Colonic mucosa (tissue), 4 donors: Measurements from ENCODE around the gene PDE4A. TPM values are rescaled to one million over a fixed set of nuclear protein-coding genes. Genes with fewer than 3 reads are reported as not detected.
A peak's percentile ranks its signal among the peaks of the same experiment; 100 is the strongest.

Experiments
- DNase-seq: peaks from one replicate; pipeline ENCODE4 v3.0.0-alpha.2; 2020
- H3K27ac ChIP-seq: fragments of 200-600 bp; one replicate; pipeline ENCODE4 v1.8.0; 2021
- H3K27me3 ChIP-seq: fragments of 200-600 bp; one replicate; pipeline ENCODE4 v1.8.0; 2021
- H3K36me3 ChIP-seq: fragments of 200-600 bp; one replicate; pipeline ENCODE4 v1.8.0; 2021
- H3K4me1 ChIP-seq: fragments of 200-600 bp; one replicate; pipeline ENCODE4 v1.8.0; 2021; ENCODE audit warnings: mild to moderate bottlenecking
- H3K4me3 ChIP-seq: fragments of 200-600 bp; one replicate; pipeline ENCODE4 v1.8.0; 2021
- H3K9ac ChIP-seq, 2 donors: one replicate each; pipeline ENCODE4 v1.7.0; 2013; ENCODE audit warnings: control low read depth in 2 of 2, low read depth in 2 of 2, low read length in 2 of 2
- H3K9me3 ChIP-seq: fragments of 200-600 bp; one replicate; pipeline ENCODE4 v1.8.0; 2021
- intact Hi-C: fragments of 100-400 bp; cut with DNase I; formaldehyde crosslinking; loops from one replicate; pipeline ENCODE4 v1.14.1; 2022
- total RNA-seq, 2 donors: library from RNA; stranded (reverse); fragmentation: NEBNext Ultra II Directional in 1 of 2; extraction: Animal tissue kit (Norgen Biotek cat#: 25700) in 1 of 2; gene quantifications; one replicate each; pipeline ENCODE4 v1.2.1, GENCODE V29; 2021
- TF ChIP-seq, protein P1 (sequence below): fragments of 200-600 bp; IDR thresholded peaks from one replicate; pipeline ENCODE4 v1.8.0; 2022; ENCODE audit warnings: antibody characterized with exemption, mild to moderate bottlenecking
- donor health status: healthy.
- donor health status: DM: no; HTN: no; CAD: no.
- donor health status: DM: no; HTN: no; CAD: no.

Gene PDE4A
- total RNA-seq, 2 donors from 2014 or later: 8.6 to 13.8 TPM

DNA sequence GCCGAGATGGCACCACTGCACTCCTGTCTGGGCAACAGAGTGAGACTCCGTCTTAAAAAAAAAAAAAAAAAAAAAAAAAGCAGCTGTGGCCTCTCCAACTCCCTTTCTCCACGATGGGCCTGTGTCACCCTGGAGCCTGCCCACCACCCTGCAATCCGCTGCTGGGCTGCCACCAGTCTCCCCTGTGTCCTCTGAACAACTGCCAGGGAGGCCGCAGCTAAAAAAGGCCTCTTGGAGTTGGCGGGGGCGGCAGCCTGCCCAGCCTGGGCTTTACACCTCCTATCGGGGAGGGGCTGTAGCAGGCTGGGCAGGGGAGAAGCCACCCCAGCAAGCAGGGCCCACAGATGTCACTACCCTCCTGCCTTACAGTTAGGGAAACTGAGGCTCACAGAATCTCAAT, 20.5 kb upstream of the PDE4A start:
- peaks cover 4% of the 10 kb centered on the region for H3K36me3 ChIP-seq
- no peak for DNase-seq
- H3K4me1 ChIP-seq: peaks cover 16% of the 10 kb centered on the region
- intact Hi-C loops: no loop called here
- H3K9me3 ChIP-seq: no peaks in the 10 kb centered on the region
- peaks cover 5% of the 10 kb centered on the region for H3K27me3 ChIP-seq
- no peak overlapping the region for H3K9ac ChIP-seq
- TF ChIP-seq, protein P1, sequence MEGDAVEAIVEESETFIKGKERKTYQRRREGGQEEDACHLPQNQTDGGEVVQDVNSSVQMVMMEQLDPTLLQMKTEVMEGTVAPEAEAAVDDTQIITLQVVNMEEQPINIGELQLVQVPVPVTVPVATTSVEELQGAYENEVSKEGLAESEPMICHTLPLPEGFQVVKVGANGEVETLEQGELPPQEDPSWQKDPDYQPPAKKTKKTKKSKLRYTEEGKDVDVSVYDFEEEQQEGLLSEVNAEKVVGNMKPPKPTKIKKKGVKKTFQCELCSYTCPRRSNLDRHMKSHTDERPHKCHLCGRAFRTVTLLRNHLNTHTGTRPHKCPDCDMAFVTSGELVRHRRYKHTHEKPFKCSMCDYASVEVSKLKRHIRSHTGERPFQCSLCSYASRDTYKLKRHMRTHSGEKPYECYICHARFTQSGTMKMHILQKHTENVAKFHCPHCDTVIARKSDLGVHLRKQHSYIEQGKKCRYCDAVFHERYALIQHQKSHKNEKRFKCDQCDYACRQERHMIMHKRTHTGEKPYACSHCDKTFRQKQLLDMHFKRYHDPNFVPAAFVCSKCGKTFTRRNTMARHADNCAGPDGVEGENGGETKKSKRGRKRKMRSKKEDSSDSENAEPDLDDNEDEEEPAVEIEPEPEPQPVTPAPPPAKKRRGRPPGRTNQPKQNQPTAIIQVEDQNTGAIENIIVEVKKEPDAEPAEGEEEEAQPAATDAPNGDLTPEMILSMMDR: no peak
- H3K27ac ChIP-seq: no peak overlapping the region
- no peak overlapping the region for H3K4me3 ChIP-seq

DNA sequence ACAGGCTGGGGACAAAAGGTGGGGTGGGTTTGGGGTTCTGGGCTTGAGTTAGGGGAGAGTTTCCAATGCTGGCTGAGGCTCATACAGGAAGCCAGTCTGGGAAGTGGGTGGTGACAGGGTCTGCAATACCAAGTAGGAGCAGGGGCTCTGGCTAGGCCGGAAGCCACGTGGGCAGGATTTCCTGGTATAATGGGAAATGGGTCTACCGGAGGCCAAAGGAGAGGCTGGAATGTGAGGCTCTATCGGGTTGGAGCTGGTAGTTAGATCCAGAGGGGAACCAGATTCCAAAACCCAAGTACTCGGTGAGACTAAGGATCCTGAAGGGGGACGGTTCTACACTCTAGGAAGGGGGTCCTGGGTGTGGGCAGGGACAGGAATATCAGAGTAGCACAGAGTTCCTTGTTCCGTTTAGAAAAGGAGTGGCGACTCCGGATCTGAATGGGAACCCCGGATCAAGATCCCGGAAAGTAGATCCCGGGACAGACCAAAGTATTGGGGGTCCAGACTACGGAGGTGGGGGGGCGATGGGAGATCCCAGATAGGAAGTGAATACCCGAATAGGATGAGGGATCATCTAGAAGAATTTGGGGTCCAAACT, 17.8 kb upstream of the PDE4A start:
- intact Hi-C loops: no loop called here
- H3K9me3 ChIP-seq: no peaks in the 10 kb centered on the region
- peak overlapping the region; percentile 40 for H3K27ac ChIP-seq
- H3K9ac ChIP-seq: peak overlapping the region; percentile 93 to 97
- peaks cover 9% of the 10 kb centered on the region for H3K27me3 ChIP-seq
- no peaks in the 10 kb centered on the region for H3K36me3 ChIP-seq
- H3K4me3 ChIP-seq: peak overlapping the region; percentile 85
- H3K4me1 ChIP-seq: peaks cover 16% of the 10 kb centered on the region
- DNase-seq: peak; percentile 61
- TF ChIP-seq, protein P1: no peak

DNA sequence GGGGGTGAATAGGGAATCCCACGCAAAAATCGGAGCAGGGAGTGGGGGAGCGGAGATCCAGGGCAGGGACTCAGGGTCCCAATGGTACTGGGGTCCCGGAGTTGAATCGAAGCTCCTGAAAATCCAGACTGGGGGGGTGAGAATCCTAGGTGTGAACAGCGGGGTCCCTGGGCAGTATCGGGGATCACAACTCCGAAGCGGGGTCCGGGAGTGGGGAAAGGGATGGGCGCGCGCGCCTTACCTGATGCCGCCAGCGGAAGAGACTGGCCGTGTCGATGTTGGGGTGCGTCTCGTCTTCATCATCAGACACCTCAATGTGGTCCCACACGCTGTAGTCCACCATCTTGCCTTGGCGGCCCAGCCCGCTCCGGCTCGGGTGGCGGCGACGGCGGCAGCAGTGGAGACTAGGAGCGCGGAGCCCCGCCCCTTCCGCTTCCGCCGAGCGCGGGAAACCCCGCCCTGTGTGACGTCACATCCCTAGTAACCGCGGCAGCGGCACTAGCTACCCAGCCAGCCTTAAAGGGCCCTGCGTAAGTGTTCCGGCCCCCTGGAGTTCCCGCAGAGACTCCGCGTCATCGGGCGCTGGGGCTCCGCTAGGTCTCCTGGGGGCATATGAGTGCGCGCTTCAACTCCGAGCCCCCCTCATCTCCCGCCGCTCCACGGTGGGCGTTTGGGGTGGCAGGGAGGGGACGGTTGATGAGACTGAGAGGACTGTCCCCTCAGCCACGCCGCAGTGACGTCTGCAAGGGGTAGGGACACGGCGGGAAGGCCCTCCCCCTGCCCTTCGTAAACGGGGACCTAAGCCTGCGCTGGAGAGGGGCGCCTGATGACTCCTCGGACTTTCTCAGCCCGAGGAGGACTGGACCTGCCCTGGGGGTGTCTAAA, 17.0 kb upstream of the PDE4A start, which contains the start of gene CDC37:
TSS of gene CDC37 (minus strand) at position 406 of the 885 bp plus-strand sequence. CDS start at position 343, 63 bp downstream.
- H3K36me3 ChIP-seq: no peaks in the 10 kb centered on the region
- peaks cover 16% of the 10 kb centered on the region for H3K4me1 ChIP-seq
- intact Hi-C loops: no loop called here
- H3K4me3 ChIP-seq: peak within 1 kb of the TSS; percentile 85
- peak within 1 kb of the TSS; percentile 93 to 97 for H3K9ac ChIP-seq
- H3K9me3 ChIP-seq: no peaks in the 10 kb centered on the region
- DNase-seq: peak; percentile 97
- TF ChIP-seq, protein P1: no peak
- peaks cover 9% of the 10 kb centered on the region for H3K27me3 ChIP-seq
- peak within 1 kb of the TSS; percentile 40 for H3K27ac ChIP-seq

DNA sequence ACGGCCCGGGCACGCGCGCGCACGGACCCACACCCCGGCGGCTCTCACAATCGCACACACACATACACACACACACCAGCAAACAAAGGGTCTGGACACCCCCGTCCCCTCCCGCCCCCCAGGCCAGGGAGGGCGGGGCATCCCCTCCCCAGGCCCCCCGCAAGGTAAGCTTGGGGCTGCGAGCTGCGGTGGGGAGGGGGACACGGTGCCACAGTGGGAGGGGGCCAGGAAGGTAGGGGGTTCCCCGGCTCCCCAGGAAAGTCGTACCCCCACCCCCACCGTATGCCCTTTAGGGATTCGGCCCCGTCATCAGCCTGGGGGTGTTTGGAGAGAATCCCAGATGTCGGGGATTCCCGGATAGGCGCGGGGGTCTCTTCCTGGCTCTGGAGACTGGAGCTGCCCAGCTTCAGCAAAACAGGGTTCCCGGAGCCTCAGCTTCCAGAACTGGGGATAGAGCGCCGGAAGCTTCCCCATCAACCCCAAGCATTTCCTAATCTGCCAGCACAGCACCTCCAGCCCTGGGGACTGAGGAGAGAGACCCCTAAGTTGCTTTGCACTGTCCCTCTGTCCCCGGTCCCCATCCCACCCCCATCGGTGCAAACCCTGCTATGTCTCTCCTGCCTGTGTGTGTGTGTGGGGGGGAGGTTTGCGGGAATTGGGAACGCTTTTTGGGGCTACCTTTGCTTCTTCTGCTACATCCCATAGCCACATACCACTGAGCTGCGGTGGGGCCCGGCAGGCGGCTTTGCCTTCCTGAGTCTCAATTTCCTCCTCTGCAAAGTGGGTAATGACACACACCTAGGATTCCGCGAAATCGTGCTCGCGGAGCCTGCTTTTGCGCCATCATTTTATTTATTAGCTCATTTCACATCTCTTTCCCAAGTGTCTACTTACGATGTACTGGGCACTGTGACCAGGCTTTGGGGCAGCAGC, 15.2 kb upstream of the PDE4A start:
- H3K9me3 ChIP-seq: no peaks in the 10 kb centered on the region
- intact Hi-C loops: no loop called here
- peaks cover 16% of the 10 kb centered on the region for H3K4me1 ChIP-seq
- DNase-seq: no peak
- no peak overlapping the region for H3K27ac ChIP-seq
- TF ChIP-seq, protein P1: no peak
- H3K36me3 ChIP-seq: no peaks in the 10 kb centered on the region
- H3K4me3 ChIP-seq: peak overlapping the region; percentile 85
- H3K9ac ChIP-seq: peak overlapping the region in 1 of 2 donors; percentile 45
- H3K27me3 ChIP-seq: peaks cover 9% of the 10 kb centered on the region

- TF ChIP-seq, protein P1: no peak
Measured at GRCh38 chr19:10406191-10406590, 14.1 kb upstream of the PDE4A start.

More at GRCh38 chr19:10406191-10406590, 14.1 kb upstream of the PDE4A start:
- Histone ChIP-seq H3K36me3 (no peaks in the 10 kb centered on the region), H3K4me3 (no peak overlapping the region), H3K27me3 (peaks cover 9% of the 10 kb centered on the region), H3K9ac (no peak overlapping the region), H3K9me3 (no peaks in the 10 kb centered on the region), H3K27ac (no peak overlapping the region), H3K4me1 (peaks cover 12% of the 10 kb centered on the region)
- intact Hi-C loops: no loop called here
- DNase-seq: no peak
